Measurements from ENCODE around the gene CNN2.

CNN2 gene

DNA sequence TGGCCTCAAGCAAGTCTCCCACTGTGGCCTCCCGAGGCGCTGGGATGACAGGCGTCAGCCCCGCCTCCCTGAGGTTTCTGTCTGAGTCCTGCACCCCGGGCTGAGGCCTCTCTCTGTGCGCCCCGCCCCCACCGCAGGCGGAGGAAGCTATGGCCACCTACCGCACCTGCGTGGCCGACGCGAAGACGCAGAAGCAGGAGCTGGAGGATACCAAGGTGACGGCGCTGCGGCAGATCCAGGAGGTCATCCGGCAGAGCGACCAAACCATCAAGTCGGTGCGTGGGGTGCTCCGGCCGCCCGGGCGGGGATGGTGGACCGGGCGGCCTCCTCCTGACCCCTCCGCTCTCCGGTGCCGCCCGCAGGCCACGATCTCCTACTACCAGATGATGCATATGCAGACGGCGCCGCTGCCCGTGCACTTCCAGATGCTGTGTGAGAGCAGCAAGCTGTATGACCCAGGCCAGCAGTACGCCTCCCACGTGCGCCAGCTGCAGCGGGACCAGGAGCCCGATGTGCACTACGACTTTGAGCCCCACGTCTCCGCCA is 53.2 kb downstream of the CNN2 start:
- ChIA-PET CTCF (no interaction called here), POLR2A (interaction anchor here (1.5 kb wide), 1 partner anchor 189 kb away, joined by 3 read pairs; no protein-coding TSS in a partner anchor)
- TF ChIP-seq SUZ12 (IDR thresholded peaks at IDR 0.05) (no peak), ZNF384 (IDR thresholded peaks at IDR 0.05) (no peak), LEF1 (IDR thresholded peaks at IDR 0.05; ENCODE audit: borderline replicate concordance) (no peak), HDGF (IDR thresholded peaks at IDR 0.05; ENCODE audit: borderline replicate concordance) (no peak), L3MBTL2 (conservative IDR thresholded peaks at IDR 0.05) (no peak)
- DNase-seq (ENCODE audit: extremely low spot score): no peak

DNA sequence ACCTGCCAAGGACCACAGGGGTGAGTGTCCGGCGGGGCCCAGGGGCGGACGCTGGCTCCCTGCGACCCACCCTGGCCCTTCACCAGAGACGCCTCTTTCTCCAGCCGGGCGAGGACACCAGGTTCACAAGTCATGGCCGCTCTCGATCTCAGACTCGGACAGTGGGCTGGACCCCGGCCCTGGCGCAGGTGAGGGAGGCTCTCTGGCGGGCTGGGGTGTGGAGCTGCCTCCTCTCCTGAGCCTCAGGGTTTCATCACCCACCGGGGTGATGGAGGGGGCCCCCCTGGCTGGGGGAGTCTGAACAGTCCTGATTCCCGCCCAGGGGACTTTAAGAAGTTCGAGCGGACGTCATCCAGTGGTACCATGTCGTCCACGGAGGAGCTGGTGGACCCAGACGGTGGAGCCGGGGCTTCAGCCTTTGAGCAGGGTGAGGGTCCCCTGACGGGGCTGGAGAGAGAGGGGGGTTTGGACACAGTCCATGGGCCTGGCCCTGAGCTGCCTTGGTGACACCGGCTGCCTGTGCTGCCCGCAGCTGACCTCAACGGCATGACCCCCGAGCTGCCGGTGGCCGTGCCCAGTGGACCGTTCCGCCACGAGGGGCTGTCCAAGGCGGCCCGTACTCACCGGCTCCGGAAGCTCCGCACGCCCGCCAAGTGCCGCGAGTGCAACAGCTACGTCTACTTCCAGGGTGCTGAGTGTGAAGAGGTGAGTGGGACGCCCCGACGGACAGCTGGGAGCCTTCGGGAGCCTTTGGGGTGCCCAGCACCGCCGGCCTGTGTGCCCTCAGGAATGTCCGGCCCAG is 54.2 kb downstream of the CNN2 start:
- DNase-seq (ENCODE audit: extremely low spot score): no peak
- CTCF ChIA-PET: no interaction called here
- TF ChIP-seq FOXA1 (IDR thresholded peaks at IDR 0.05): no peak
- TF ChIP-seq, protein P1, sequence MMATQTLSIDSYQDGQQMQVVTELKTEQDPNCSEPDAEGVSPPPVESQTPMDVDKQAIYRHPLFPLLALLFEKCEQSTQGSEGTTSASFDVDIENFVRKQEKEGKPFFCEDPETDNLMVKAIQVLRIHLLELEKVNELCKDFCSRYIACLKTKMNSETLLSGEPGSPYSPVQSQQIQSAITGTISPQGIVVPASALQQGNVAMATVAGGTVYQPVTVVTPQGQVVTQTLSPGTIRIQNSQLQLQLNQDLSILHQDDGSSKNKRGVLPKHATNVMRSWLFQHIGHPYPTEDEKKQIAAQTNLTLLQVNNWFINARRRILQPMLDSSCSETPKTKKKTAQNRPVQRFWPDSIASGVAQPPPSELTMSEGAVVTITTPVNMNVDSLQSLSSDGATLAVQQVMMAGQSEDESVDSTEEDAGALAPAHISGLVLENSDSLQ (IDR thresholded peaks at IDR 0.05): no peak
- TF ChIP-seq L3MBTL2 (conservative IDR thresholded peaks at IDR 0.05): no peak
- no peak for TF ChIP-seq TARDBP (IDR thresholded peaks at IDR 0.05)
- TF ChIP-seq FOXK2 (IDR thresholded peaks at IDR 0.05): no peak
- no peak for TF ChIP-seq ELF4 (IDR thresholded peaks at IDR 0.05)
- POLR2A ChIA-PET: interaction anchor here (1.5 kb wide), 1 partner anchor 188 kb away, joined by 3 read pairs; no protein-coding TSS in a partner anchor

DNA sequence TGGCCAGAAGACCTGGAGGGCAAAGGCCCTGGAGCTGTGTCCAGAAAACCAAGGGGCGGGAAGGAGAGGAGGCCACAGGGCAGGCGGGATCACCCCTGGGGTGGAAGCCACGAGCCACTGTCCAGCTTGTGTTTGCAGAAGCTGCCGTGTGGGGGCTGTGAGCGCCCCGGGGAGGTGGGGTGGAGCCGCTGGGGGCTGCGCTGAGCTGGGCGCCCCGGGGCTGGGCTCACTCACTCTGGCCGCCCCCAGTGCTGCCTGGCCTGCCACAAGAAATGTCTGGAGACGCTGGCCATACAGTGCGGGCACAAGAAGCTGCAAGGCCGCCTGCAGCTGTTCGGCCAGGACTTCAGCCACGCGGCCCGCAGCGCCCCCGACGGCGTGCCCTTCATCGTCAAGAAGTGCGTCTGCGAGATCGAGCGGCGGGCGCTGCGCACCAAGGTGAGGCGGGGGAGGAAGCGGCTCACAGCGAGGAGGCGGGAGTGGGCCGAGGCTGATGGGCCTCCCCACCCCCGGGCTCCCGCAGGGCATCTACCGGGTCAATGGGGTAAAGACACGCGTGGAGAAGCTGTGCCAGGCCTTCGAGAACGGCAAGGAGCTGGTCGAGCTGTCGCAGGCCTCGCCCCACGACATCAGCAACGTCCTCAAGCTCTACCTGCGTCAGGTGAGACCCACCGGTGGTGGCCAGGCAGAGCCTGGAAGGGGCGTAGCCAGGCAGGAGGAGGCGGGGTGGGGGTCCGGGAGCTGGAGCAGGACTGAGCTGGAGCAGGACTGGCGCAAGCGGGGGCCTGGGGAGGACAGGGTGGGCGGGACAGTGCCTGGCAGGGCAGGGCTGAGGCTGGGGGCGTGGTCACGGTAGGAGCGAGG is 55.1 kb downstream of the CNN2 start:
- ChIA-PET CTCF (interaction anchor here (0.5 kb wide), 1 partner anchor 112 kb away, joined by 4 read pairs; no protein-coding TSS in a partner anchor), POLR2A (interaction anchor here (1.0 to 1.3 kb wide), 2 partner anchors 22 to 187 kb away, joined by 3 to 9 read pairs; partner anchors contain the start of gene GPX4)
- TF ChIP-seq LEF1 (IDR thresholded peaks at IDR 0.05; ENCODE audit: borderline replicate concordance) (no peak), L3MBTL2 (conservative IDR thresholded peaks at IDR 0.05) (no peak), ZNF384 (IDR thresholded peaks at IDR 0.05) (no peak), NFRKB (IDR thresholded peaks at IDR 0.05) (no peak), ARNT (IDR thresholded peaks at IDR 0.05) (no peak), SUZ12 (IDR thresholded peaks at IDR 0.05) (no peak), CTBP1 (IDR thresholded peaks at IDR 0.05; ENCODE audit: borderline replicate concordance) (no peak)
- no peak for DNase-seq (ENCODE audit: extremely low spot score)

- TF ChIP-seq LEF1 (IDR thresholded peaks at IDR 0.05; ENCODE audit: borderline replicate concordance) (no peak), SP1 (IDR thresholded peaks at IDR 0.05) (peak; percentile 68)
These were observed 55.9 kb downstream of the CNN2 start for GRCh38 chr19:1082165-1082927.

GRCh38 chr19:1082928-1083816 is 56.8 kb downstream of the CNN2 start:
- no peak for DNase-seq (ENCODE audit: extremely low spot score)
- ChIA-PET CTCF (no interaction called here), POLR2A (interaction anchor here (1.3 to 1.7 kb wide), 2 partner anchors 15 to 21 kb away, joined by 4 to 9 read pairs; partner anchors contain the start of gene GPX4)
- TF ChIP-seq BHLHE40 (IDR thresholded peaks at IDR 0.05; ENCODE audit: borderline replicate concordance) (no peak), LEF1 (IDR thresholded peaks at IDR 0.05; ENCODE audit: borderline replicate concordance) (no peak), ARNT (IDR thresholded peaks at IDR 0.05) (no peak), FOXK2 (IDR thresholded peaks at IDR 0.05) (no peak), FOXM1 (IDR thresholded peaks at IDR 0.05; ENCODE audit: borderline replicate concordance) (no peak), HDGF (IDR thresholded peaks at IDR 0.05; ENCODE audit: borderline replicate concordance) (no peak), SUZ12 (IDR thresholded peaks at IDR 0.05) (no peak), ELF4 (IDR thresholded peaks at IDR 0.05) (no peak)

More at GRCh38 chr19:1082165-1082927, 55.9 kb downstream of the CNN2 start:
- peak; percentile 96 for DNase-seq (ENCODE audit: extremely low spot score)
- POLR2A ChIA-PET: interaction anchor here (1.0 to 1.3 kb wide), 2 partner anchors 22 to 186 kb away, joined by 3 to 9 read pairs; partner anchors contain the start of gene GPX4
- CTCF ChIA-PET: interaction anchor here (0.5 kb wide), 1 partner anchor 112 kb away, joined by 4 read pairs; no protein-coding TSS in a partner anchor
